ENCODE data around the gene BPGM.

The BPGM gene
- total RNA-seq = 29.6 to 55.4 (median 31.8) reads per million in 3 donors

GRCh38 chr7:134646425-134647305 is at the start of gene BPGM:
Gene BPGM, plus strand, starts transcription at chr7:134646853. Its CDS starts 14,655 bp downstream, at chr7:134661508.
- Histone ChIP-seq H3K36me3 (ENCODE audit: control insufficient read depth, insufficient read depth, low read length) (no peaks in the 10 kb centered on the region), H3K4me1 (ENCODE audit: control insufficient read depth, insufficient read depth, low read length, poor library complexity, severe bottlenecking) (peaks cover 11% of the 10 kb centered on the region), H3K27ac (ENCODE audit: insufficient read depth, low read length, poor library complexity, severe bottlenecking) (peak within 1 kb of the TSS; percentile 85), H3K4me3 (ENCODE audit: insufficient read depth, low read depth, low read length, poor library complexity, severe bottlenecking) (peak within 1 kb of the TSS; percentile 63), H3K27me3 (replicated peaks; ENCODE audit: control insufficient read depth, insufficient read depth, low read length, poor library complexity, severe bottlenecking) (no peaks in the 10 kb centered on the region), H3K9me3 (ENCODE audit: control insufficient read depth, low read length) (no peaks in the 10 kb centered on the region)
- DNase-seq = peak; percentile 94 to 97 (median 96)

GRCh38 chr7:134599371-134599770 is 47.3 kb upstream of the BPGM start:
- no peak for DNase-seq
- Histone ChIP-seq H3K27ac (ENCODE audit: insufficient read depth, low read length, poor library complexity, severe bottlenecking) (no peak overlapping the region), H3K36me3 (ENCODE audit: control insufficient read depth, insufficient read depth, low read length) (no peaks in the 10 kb centered on the region), H3K4me3 (ENCODE audit: insufficient read depth, low read depth, low read length, poor library complexity, severe bottlenecking) (no peak overlapping the region), H3K9me3 (ENCODE audit: control insufficient read depth, low read length) (no peaks in the 10 kb centered on the region), H3K4me1 (ENCODE audit: control insufficient read depth, insufficient read depth, low read length, poor library complexity, severe bottlenecking) (no peaks in the 10 kb centered on the region), H3K27me3 (replicated peaks; ENCODE audit: control insufficient read depth, insufficient read depth, low read length, poor library complexity, severe bottlenecking) (peaks cover 4% of the 10 kb centered on the region)

- H3K36me3 ChIP-seq (ENCODE audit: control insufficient read depth, insufficient read depth, low read length) = no peaks in the 10 kb centered on the region
- no peaks in the 10 kb centered on the region for H3K9me3 ChIP-seq (ENCODE audit: control insufficient read depth, low read length)
- H3K4me3 ChIP-seq (ENCODE audit: insufficient read depth, low read depth, low read length, poor library complexity, severe bottlenecking) = no peak overlapping the region
- DNase-seq = no peak
- H3K27ac ChIP-seq (ENCODE audit: insufficient read depth, low read length, poor library complexity, severe bottlenecking) = no peak overlapping the region
- H3K4me1 ChIP-seq (ENCODE audit: control insufficient read depth, insufficient read depth, low read length, poor library complexity, severe bottlenecking) = no peaks in the 10 kb centered on the region
- peaks cover 4% of the 10 kb centered on the region for H3K27me3 ChIP-seq (replicated peaks; ENCODE audit: control insufficient read depth, insufficient read depth, low read length, poor library complexity, severe bottlenecking)
These were observed 45.2 kb upstream of the BPGM start for GRCh38 chr7:134601459-134601858.

DNA sequence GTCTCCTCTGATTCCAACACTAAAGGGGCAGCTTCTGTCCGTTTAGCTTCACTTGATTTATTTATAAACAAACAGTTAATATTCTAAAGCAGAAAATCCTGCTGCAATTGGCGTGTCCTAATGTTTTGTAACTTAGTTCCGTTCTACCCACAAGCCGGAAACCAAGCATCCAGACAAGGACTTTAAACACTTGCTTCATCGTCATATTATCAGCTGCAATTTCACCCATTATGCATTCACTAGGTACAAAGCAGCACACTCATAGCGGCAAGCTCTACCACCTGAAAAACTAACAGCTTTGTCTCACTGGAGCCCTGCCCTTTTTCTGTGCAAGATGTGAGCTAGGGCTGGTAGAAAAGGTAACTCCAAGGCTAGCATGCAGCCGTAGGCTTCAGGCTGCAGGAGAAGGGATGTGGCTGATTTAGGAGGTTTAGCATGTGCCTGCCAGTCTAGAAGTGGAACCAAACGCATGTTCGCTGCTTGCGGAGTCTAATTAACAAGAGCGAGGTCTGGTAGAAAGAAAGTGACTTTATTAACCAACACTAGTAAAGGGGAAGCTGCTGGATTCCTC is 43.7 kb upstream of the BPGM start:
- DNase-seq = no peak

DNA sequence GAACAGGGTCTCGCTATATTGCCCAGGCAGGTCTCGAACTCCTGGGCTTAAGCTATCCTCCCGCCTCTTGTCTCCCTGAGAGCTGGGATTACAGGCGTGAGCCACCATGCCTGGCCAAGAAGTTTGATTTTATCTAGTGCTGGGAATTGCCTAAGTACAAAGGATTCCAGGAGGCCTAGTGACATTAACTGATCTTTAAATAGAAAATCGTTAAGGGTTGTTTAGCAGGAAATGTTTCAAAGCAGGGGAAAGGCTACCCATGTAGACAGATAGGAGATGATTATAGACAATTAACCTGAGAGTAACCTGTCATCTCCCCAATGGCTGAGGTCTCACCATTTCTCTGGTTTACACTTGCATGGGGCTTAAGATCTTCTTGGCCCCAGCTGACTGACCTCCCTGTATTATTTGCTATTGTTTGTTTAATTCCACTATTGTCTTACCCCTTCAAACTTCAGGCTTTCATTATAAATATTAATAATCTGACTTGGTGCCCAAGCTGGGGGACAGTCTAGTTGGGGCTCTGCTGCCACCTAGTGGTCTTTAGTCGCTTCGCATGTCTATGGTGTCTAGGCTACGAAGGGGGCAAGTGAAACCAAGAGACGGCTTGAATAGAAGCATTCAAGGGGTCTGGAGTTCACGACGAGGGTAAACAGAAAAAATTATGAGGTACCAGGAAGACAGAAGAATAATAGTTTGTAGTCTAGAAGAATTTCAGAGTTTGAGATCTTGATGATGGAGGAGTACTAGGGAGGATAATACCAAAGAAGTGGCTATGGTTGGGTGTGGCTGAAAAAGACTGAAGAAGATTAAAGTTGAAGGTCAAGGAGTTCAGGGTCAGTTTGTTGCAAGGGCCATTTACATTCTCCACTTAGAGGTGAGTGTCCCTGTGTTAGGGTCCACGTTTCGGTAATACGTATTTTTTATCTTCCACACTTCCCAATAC is 40.4 kb upstream of the BPGM start:
- H3K4me3 ChIP-seq (ENCODE audit: insufficient read depth, low read depth, low read length, poor library complexity, severe bottlenecking) = no peak overlapping the region
- H3K27me3 ChIP-seq (replicated peaks; ENCODE audit: control insufficient read depth, insufficient read depth, low read length, poor library complexity, severe bottlenecking) = no peaks in the 10 kb centered on the region
- no peak overlapping the region for H3K27ac ChIP-seq (ENCODE audit: insufficient read depth, low read length, poor library complexity, severe bottlenecking)
- H3K4me1 ChIP-seq (ENCODE audit: control insufficient read depth, insufficient read depth, low read length, poor library complexity, severe bottlenecking) = no peaks in the 10 kb centered on the region
- no peaks in the 10 kb centered on the region for H3K9me3 ChIP-seq (ENCODE audit: control insufficient read depth, low read length)
- peak; percentile 10 to 39 (median 15) for DNase-seq
- H3K36me3 ChIP-seq (ENCODE audit: control insufficient read depth, insufficient read depth, low read length) = no peaks in the 10 kb centered on the region

More for the DNA sequence above, 43.7 kb upstream of the BPGM start:
- Histone ChIP-seq H3K27me3 (replicated peaks; ENCODE audit: control insufficient read depth, insufficient read depth, low read length, poor library complexity, severe bottlenecking) (peaks cover 4% of the 10 kb centered on the region), H3K27ac (ENCODE audit: insufficient read depth, low read length, poor library complexity, severe bottlenecking) (no peak overlapping the region), H3K4me1 (ENCODE audit: control insufficient read depth, insufficient read depth, low read length, poor library complexity, severe bottlenecking) (no peaks in the 10 kb centered on the region), H3K36me3 (ENCODE audit: control insufficient read depth, insufficient read depth, low read length) (no peaks in the 10 kb centered on the region), H3K4me3 (ENCODE audit: insufficient read depth, low read depth, low read length, poor library complexity, severe bottlenecking) (no peak overlapping the region), H3K9me3 (ENCODE audit: control insufficient read depth, low read length) (no peaks in the 10 kb centered on the region)

GRCh38 chr7:134611611-134612151 is 35.0 kb upstream of the BPGM start:
- no peaks in the 10 kb centered on the region for H3K36me3 ChIP-seq (ENCODE audit: control insufficient read depth, insufficient read depth, low read length)
- no peak for DNase-seq
- H3K9me3 ChIP-seq (ENCODE audit: control insufficient read depth, low read length) = no peaks in the 10 kb centered on the region
- H3K4me1 ChIP-seq (ENCODE audit: control insufficient read depth, insufficient read depth, low read length, poor library complexity, severe bottlenecking) = no peaks in the 10 kb centered on the region
- H3K27ac ChIP-seq (ENCODE audit: insufficient read depth, low read length, poor library complexity, severe bottlenecking) = no peak overlapping the region
- no peaks in the 10 kb centered on the region for H3K27me3 ChIP-seq (replicated peaks; ENCODE audit: control insufficient read depth, insufficient read depth, low read length, poor library complexity, severe bottlenecking)
- no peak overlapping the region for H3K4me3 ChIP-seq (ENCODE audit: insufficient read depth, low read depth, low read length, poor library complexity, severe bottlenecking)

DNA sequence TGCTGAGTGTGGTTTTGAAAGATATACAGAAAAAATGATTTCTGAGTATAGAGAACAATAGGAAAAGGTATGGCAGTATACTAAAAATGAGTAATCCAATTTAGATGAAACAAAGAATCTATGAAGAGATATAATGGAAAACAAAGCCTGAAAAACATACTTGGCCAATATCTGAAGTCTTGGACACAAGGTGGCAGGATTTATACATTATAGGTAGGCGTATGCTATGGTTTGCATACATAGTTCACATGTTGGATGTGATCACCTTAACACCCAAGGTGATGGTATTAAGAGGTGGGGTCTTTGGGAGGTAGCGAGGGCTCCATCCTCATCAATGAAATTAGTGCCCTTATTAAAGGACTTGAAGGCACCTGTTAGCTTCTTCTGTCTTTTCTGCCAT is 34.5 kb upstream of the BPGM start:
- H3K27me3 ChIP-seq (replicated peaks; ENCODE audit: control insufficient read depth, insufficient read depth, low read length, poor library complexity, severe bottlenecking) = no peaks in the 10 kb centered on the region
- no peaks in the 10 kb centered on the region for H3K4me1 ChIP-seq (ENCODE audit: control insufficient read depth, insufficient read depth, low read length, poor library complexity, severe bottlenecking)
- H3K9me3 ChIP-seq (ENCODE audit: control insufficient read depth, low read length) = no peaks in the 10 kb centered on the region
- H3K36me3 ChIP-seq (ENCODE audit: control insufficient read depth, insufficient read depth, low read length) = no peaks in the 10 kb centered on the region
- no peak overlapping the region for H3K4me3 ChIP-seq (ENCODE audit: insufficient read depth, low read depth, low read length, poor library complexity, severe bottlenecking)
- H3K27ac ChIP-seq (ENCODE audit: insufficient read depth, low read length, poor library complexity, severe bottlenecking) = no peak overlapping the region
- no peak for DNase-seq

DNA sequence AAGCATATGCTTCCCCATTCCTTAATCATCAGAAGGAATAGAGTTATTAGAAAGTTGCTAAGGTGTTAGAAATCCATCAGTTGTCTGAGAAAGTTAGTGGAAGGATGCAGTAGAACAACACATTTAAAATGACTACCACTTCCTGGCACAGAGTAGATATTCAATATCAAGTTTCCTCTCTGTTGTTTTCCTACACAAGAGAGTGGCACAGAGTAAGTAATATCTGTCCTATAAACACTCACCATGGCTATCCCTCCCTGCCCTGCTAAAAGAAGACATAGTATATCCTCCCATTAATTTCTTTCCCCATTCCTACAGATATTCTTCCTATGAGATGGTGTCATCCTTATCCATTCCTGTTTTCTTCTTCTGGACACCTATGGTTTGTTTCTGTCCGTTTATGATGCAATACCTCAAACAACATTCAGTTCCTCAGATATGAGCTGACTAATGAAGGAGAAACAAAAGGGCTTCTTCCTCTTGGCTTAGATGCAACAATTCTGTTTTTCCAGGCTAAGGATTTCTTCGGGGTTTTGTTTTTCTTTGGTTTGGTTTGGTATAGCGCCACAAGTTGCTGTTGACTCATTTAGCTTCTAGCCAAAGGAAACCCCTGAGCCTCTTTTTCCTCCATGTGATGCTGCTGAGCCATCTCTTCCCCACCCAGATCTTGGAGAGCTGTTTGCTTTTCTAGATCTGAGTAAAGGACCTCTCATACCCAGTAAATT is 32.9 kb upstream of the BPGM start:
- Histone ChIP-seq H3K4me1 (ENCODE audit: control insufficient read depth, insufficient read depth, low read length, poor library complexity, severe bottlenecking) (no peaks in the 10 kb centered on the region), H3K27me3 (replicated peaks; ENCODE audit: control insufficient read depth, insufficient read depth, low read length, poor library complexity, severe bottlenecking) (no peaks in the 10 kb centered on the region), H3K36me3 (ENCODE audit: control insufficient read depth, insufficient read depth, low read length) (no peaks in the 10 kb centered on the region), H3K27ac (ENCODE audit: insufficient read depth, low read length, poor library complexity, severe bottlenecking) (no peak overlapping the region), H3K4me3 (ENCODE audit: insufficient read depth, low read depth, low read length, poor library complexity, severe bottlenecking) (no peak overlapping the region), H3K9me3 (ENCODE audit: control insufficient read depth, low read length) (no peaks in the 10 kb centered on the region)
- DNase-seq = no peak

GRCh38 chr7:134616611-134617010 is 30.0 kb upstream of the BPGM start:
- Histone ChIP-seq H3K27ac (ENCODE audit: insufficient read depth, low read length, poor library complexity, severe bottlenecking) (no peak overlapping the region), H3K4me3 (ENCODE audit: insufficient read depth, low read depth, low read length, poor library complexity, severe bottlenecking) (no peak overlapping the region), H3K27me3 (replicated peaks; ENCODE audit: control insufficient read depth, insufficient read depth, low read length, poor library complexity, severe bottlenecking) (no peaks in the 10 kb centered on the region), H3K4me1 (ENCODE audit: control insufficient read depth, insufficient read depth, low read length, poor library complexity, severe bottlenecking) (no peaks in the 10 kb centered on the region), H3K36me3 (ENCODE audit: control insufficient read depth, insufficient read depth, low read length) (no peaks in the 10 kb centered on the region), H3K9me3 (ENCODE audit: control insufficient read depth, low read length) (no peaks in the 10 kb centered on the region)
- no peak for DNase-seq
